Muscle of arm (tissue), 14 donors: Measurements from ENCODE around the gene VAMP1. TPM values are rescaled to one million over a fixed set of nuclear protein-coding genes. Genes with fewer than 3 reads are reported as not detected.
"Not testable (repeated sequence)": the region's sequence is repeated elsewhere in the genome, so short reads cannot be mapped to it uniquely, and the experiment has no call there.

Experiments used
- DNase-seq: peaks from one replicate; pipeline ENCODE4 v3.0.0-alpha.2; 2013
- long read RNA-seq, 11 donors: transcript quantifications; one replicate each; lab custom pipeline, GENCODE V29; 2026
- polyA plus RNA-seq, 12 donors: library from polyadenylated mRNA; unstranded; fragments of 120-200 nt; gene quantifications; one replicate each; pipeline ENCODE4 v1.2.1, GENCODE V29; 2013; ENCODE audit not compliant: insufficient read length in 12 of 12

VAMP1 gene
- 10 to 100 TPM in 6 of 12 donors, 1 to 10 TPM in 5, not detected in 1; 6.9 to 25.7 (median 11.9) TPM for polyA plus RNA-seq
- long read RNA-seq, donor 1, partial matches to known transcripts = 0 of 1 reads
- long read RNA-seq, donor 1, other reads (novel, unspliced or antisense) = 0 of 1 reads
- long read RNA-seq, donor 2, partial matches to known transcripts = 0 of 2 reads
- long read RNA-seq, donor 2, other reads (novel, unspliced or antisense) = 0 of 2 reads
- long read RNA-seq, donor 3, partial matches to known transcripts = 0 of 1 reads
- long read RNA-seq, donor 3, other reads (novel, unspliced or antisense) = 0 of 1 reads
- long read RNA-seq, donor 4, partial matches to known transcripts = 0 of 2 reads
- long read RNA-seq, donor 4, other reads (novel, unspliced or antisense) = 0 of 2 reads
- long read RNA-seq, donor 5 = 0 reads
- long read RNA-seq, donor 6, partial matches to known transcripts = 0 of 1 reads
- long read RNA-seq, donor 6, other reads (novel, unspliced or antisense) = 0 of 1 reads
- long read RNA-seq, donor 7 = 0 reads
- long read RNA-seq, donor 8, partial matches to known transcripts = 0 of 1 reads
- long read RNA-seq, donor 8, other reads (novel, unspliced or antisense) = 0 of 1 reads
- long read RNA-seq, donor 9 = 0 reads
- long read RNA-seq, donor 10, partial matches to known transcripts = 0 of 2 reads
- long read RNA-seq, donor 10, other reads (novel, unspliced or antisense) = 0 of 2 reads
- long read RNA-seq, donor 11, partial matches to known transcripts = 0 of 2 reads
- long read RNA-seq, donor 11, other reads (novel, unspliced or antisense) = 0 of 2 reads

GRCh38 chr12:6470375-6471163 lies at the start of gene VAMP1:
TSS of gene VAMP1 (minus strand) at chr12:6470677. CDS start at chr12:6470531, 146 bp downstream.
- DNase-seq = peak; percentile 97

- no peak for DNase-seq
Measured at GRCh38 chr12:6520186-6520585, 49.7 kb upstream of the VAMP1 start.

- DNase-seq = no peak
Measured at GRCh38 chr12:6508087-6508486, 37.6 kb upstream of the VAMP1 start.

GRCh38 chr12:6507102-6507998 lies 36.9 kb upstream of the VAMP1 start:
- DNase-seq = no peak

GRCh38 chr12:6500466-6500865 lies 30.0 kb upstream of the VAMP1 start:
- DNase-seq = no peak

- DNase-seq = not testable (repeated sequence)
Measured at GRCh38 chr12:6497291-6497690, 26.8 kb upstream of the VAMP1 start.

GRCh38 chr12:6494968-6495367 lies 24.5 kb upstream of the VAMP1 start:
- DNase-seq = no peak

GRCh38 chr12:6494258-6494743 lies 23.8 kb upstream of the VAMP1 start:
- DNase-seq = no peak

GRCh38 chr12:6493497-6494257 lies 23.2 kb upstream of the VAMP1 start, which contains the start of gene NCAPD2:
TSS of gene NCAPD2 (plus strand) at chr12:6494102. CDS start at chr12:6495099, 997 bp downstream.
- peak; percentile 95 for DNase-seq

GRCh38 chr12:6492838-6493496 lies 22.5 kb upstream of the VAMP1 start, which contains the start of gene MRPL51:
TSS of gene MRPL51 (minus strand) at chr12:6493262. CDS start at chr12:6493136, 126 bp downstream.
- DNase-seq = peak; percentile 97

- DNase-seq = not testable (repeated sequence)
Measured at GRCh38 chr12:6490673-6491072, 20.2 kb upstream of the VAMP1 start.

- DNase-seq = no peak
Measured at GRCh38 chr12:6489449-6489848, 19.0 kb upstream of the VAMP1 start.

GRCh38 chr12:6488240-6488639 lies 17.8 kb upstream of the VAMP1 start:
- DNase-seq = no peak

- no peak for DNase-seq
Measured at GRCh38 chr12:6478416-6478815, 7.9 kb upstream of the VAMP1 start.

GRCh38 chr12:6477601-6478377 lies 7.3 kb upstream of the VAMP1 start:
- not testable (repeated sequence) for DNase-seq

- no peak for DNase-seq
Measured at GRCh38 chr12:6476489-6476888, 6.0 kb upstream of the VAMP1 start.

GRCh38 chr12:6475233-6475975 lies 4.9 kb upstream of the VAMP1 start:
- not testable (repeated sequence) for DNase-seq

- DNase-seq = no peak
Measured at GRCh38 chr12:6472491-6472890, 2.0 kb upstream of the VAMP1 start.
